HepG2 (cell line): Measurements from ENCODE around the gene ZNF217. TPM values are rescaled to one million over a fixed set of nuclear protein-coding genes. Genes with fewer than 3 reads are reported as not detected.

Experiments used
- ARHGAP35 ChIP-seq: sonication (generic); formaldehyde crosslinking; IDR thresholded peaks from 2 replicates; pipeline ENCODE4 v1.9.0; 2022; ENCODE audit warnings: mild to moderate bottlenecking, inconsistent platforms, moderate library complexity, missing genetic modification reagents, borderline replicate concordance
- NFAT5 ChIP-seq: sonication (generic); formaldehyde crosslinking; IDR thresholded peaks from 2 replicates; pipeline ENCODE4 v1.4.0; 2020; ENCODE audit warnings: missing genetic modification reagents
- REST ChIP-seq, 2 experiments: IDR thresholded peaks; 2 replicates each; pipeline ENCODE4 v1.6.1; 2011 to 2012; ENCODE audit warnings: low read length in 2 of 2, borderline replicate concordance in 1 of 2, low read depth in 1 of 2, mild to moderate bottlenecking in 1 of 2, moderate library complexity in 1 of 2
- THAP11 ChIP-seq: IDR thresholded peaks from 2 replicates; pipeline ENCODE4 v1.6.1; 2016; ENCODE audit warnings: missing biosample characterization, missing genetic modification reagents
- ZBTB49 ChIP-seq: sonication (generic); formaldehyde crosslinking; IDR thresholded peaks from 2 replicates; pipeline ENCODE4 v1.4.0; 2020; ENCODE audit warnings: missing genetic modification reagents, borderline replicate concordance
- ZMAT5 ChIP-seq: sonication (generic); formaldehyde crosslinking; IDR thresholded peaks from 2 replicates; pipeline ENCODE4 v1.5.0; 2020; ENCODE audit warnings: mild to moderate bottlenecking, low read depth, missing genetic modification reagents, borderline replicate concordance
- ZNF557 ChIP-seq: sonication (generic); formaldehyde crosslinking; IDR thresholded peaks from 2 replicates; pipeline ENCODE4 v1.4.0; 2020; ENCODE audit warnings: missing genetic modification reagents
- polyA plus RNA-seq, 8 experiments: library from polyadenylated mRNA; depleted of rRNA in 3 of 8; stranded (reverse) in 7 of 8; unstranded in 1 of 8; fragments of >200 nt; fragmentation: Illumina TruSeq in 4 of 8; extraction: Trizol in 4 of 8; gene quantifications; 2 replicates each; pipeline versions ENCODE4 v1.2.1 to v1.2.3, GENCODE V29; 2011 to 2016; ENCODE audit warnings: low read depth in 4 of 8, missing spikeins in 1 of 8, mixed read lengths in 1 of 8; ENCODE audit not compliant: insufficient read depth in 1 of 8
- total RNA-seq, 5 experiments: library from RNA; depleted of rRNA; stranded (reverse); fragments of >200 nt; fragmentation: Illumina TruSeq; extraction: Trizol; gene quantifications; 2 replicates each; pipeline ENCODE4 v1.2.3, GENCODE V29; 2016; ENCODE audit warnings: low read depth in 1 of 5

ZNF217 gene
- total and polyA plus RNA-seq, 2 of the 13 experiments (the other 11 are each of a cell fraction or from before 2014, with no cell fraction given) = 22.3 to 29.8 TPM

- no peak for TF ChIP-seq NFAT5
- TF ChIP-seq THAP11 (CRISPR knock-in tag) = peak; percentile 8; the same call in 1 of the 2 replicates
- peak; percentile 12; the same call in 1 of the 2 replicates for TF ChIP-seq ARHGAP35 (CRISPR knock-in tag)
- TF ChIP-seq ZNF557 (CRISPR knock-in tag) = 0 out of 2 replicates have a peak, but pooled peaks have one; percentile 61
- TF ChIP-seq ZBTB49 (CRISPR knock-in tag) = no peak
- TF ChIP-seq REST (IDR thresholded peaks at IDR 0.05; ENCODE audit: borderline replicate concordance in 1 of 2, low read depth in 1 of 2, low read length in 2 of 2) = peak in 1 of 2 experiments; percentile 70; a peak in 1 of 4 replicates
- TF ChIP-seq ZMAT5 = no peak
These were observed 704 bp upstream of the ZNF217 start (continued) for GRCh38 chr20:53594068-53595017.
